GM12878 (cell line): ENCODE results near the gene PLK5.

Source experiments
- EP300 ChIP-seq, 2 experiments: fragments of 150-350 bp in 1 of 2; IDR thresholded peaks; 2 replicates each; pipeline ENCODE4 v1.6.1; 2011 to 2012; ENCODE audit warnings: low read depth in 2 of 2, low read length in 2 of 2, borderline replicate concordance in 1 of 2, improper control_type of control experiment in 1 of 2, inconsistent platforms in 1 of 2; ENCODE audit not compliant: control insufficient read depth in 1 of 2
- EZH2 ChIP-seq: IDR thresholded peaks from 2 replicates; pipeline ENCODE4 v1.6.1; 2012; ENCODE audit warnings: low read depth, mild to moderate bottlenecking, control low read depth, inconsistent platforms, low read length, borderline replicate concordance; ENCODE audit not compliant: control insufficient read depth
- MYC ChIP-seq: IDR thresholded peaks from 2 replicates; pipeline ENCODE4 v1.6.1; 2011; ENCODE audit warnings: mild to moderate bottlenecking, low read length, moderate library complexity, inconsistent platforms; ENCODE audit not compliant: insufficient read depth, insufficient replicate concordance, insufficient read length, severe bottlenecking
- PML ChIP-seq: IDR thresholded peaks from 2 replicates; pipeline ENCODE4 v1.6.1; 2012; ENCODE audit warnings: low read length, inconsistent platforms
- POLR2A ChIP-seq: IDR thresholded peaks from 2 replicates; pipeline ENCODE4 v1.6.1; 2011; ENCODE audit warnings: low read depth, mild to moderate bottlenecking, low read length
- RAD21 ChIP-seq: IDR thresholded peaks from 2 replicates; pipeline ENCODE4 v1.6.1; 2011; ENCODE audit warnings: mild to moderate bottlenecking, low read depth, low read length, moderate library complexity; ENCODE audit not compliant: insufficient read depth
- RAD51 ChIP-seq: fragments of 450-650 bp; IDR thresholded peaks from 2 replicates; pipeline ENCODE4 v1.6.1; 2016; ENCODE audit warnings: moderate library complexity, mild to moderate bottlenecking, inconsistent platforms
- RBBP5 ChIP-seq: fragments of 200-600 bp; sonication (generic); conservative IDR thresholded peaks from 2 replicates; pipeline ENCODE4 v1.6.1; 2016
- TAF1 ChIP-seq: IDR thresholded peaks from 2 replicates; pipeline ENCODE4 v1.6.1; 2011; ENCODE audit warnings: mild to moderate bottlenecking, low read depth, low read length, borderline replicate concordance
- USF1 ChIP-seq: IDR thresholded peaks from 2 replicates; pipeline ENCODE4 v1.6.1; 2011; ENCODE audit warnings: borderline replicate concordance, low read depth, mild to moderate bottlenecking, moderate library complexity, mixed read lengths, low read length; ENCODE audit not compliant: insufficient read depth; ENCODE audit errors: extremely low read length
- YY1 ChIP-seq: IDR thresholded peaks from 2 replicates; pipeline ENCODE4 v1.6.1; 2011; ENCODE audit warnings: low read depth, mild to moderate bottlenecking, low read length
- ZNF384 ChIP-seq: IDR thresholded peaks from 2 replicates; pipeline ENCODE4 v1.6.1; 2012; ENCODE audit warnings: low read depth, mild to moderate bottlenecking, low read length, improper control_type of control experiment, borderline replicate concordance
- TF ChIP-seq, protein P1 (sequence below), 3 experiments: IDR thresholded peaks in 2 of 3; conservative IDR thresholded peaks in 1 of 3; 2 replicates each; pipeline ENCODE4 v1.5.1; 2011; ENCODE audit warnings: low read depth in 3 of 3, low read length in 3 of 3, mild to moderate bottlenecking in 3 of 3, control low read depth in 2 of 3, moderate library complexity in 2 of 3, inconsistent platforms in 1 of 3, mixed read lengths in 1 of 3; ENCODE audit not compliant: control insufficient read depth in 2 of 3, insufficient read depth in 1 of 3; ENCODE audit errors: extremely low read depth in 1 of 3
- TF ChIP-seq, protein P2 (sequence below): IDR thresholded peaks from 2 replicates; pipeline ENCODE4 v1.6.1; 2012; ENCODE audit warnings: low read depth, low read length, improper control_type of control experiment

- TF ChIP-seq TAF1, result no peak
- TF ChIP-seq MYC, result no peak
- no peak for TF ChIP-seq YY1
- TF ChIP-seq POLR2A, result no peak
- no peak for TF ChIP-seq RBBP5
- TF ChIP-seq, protein P1, sequence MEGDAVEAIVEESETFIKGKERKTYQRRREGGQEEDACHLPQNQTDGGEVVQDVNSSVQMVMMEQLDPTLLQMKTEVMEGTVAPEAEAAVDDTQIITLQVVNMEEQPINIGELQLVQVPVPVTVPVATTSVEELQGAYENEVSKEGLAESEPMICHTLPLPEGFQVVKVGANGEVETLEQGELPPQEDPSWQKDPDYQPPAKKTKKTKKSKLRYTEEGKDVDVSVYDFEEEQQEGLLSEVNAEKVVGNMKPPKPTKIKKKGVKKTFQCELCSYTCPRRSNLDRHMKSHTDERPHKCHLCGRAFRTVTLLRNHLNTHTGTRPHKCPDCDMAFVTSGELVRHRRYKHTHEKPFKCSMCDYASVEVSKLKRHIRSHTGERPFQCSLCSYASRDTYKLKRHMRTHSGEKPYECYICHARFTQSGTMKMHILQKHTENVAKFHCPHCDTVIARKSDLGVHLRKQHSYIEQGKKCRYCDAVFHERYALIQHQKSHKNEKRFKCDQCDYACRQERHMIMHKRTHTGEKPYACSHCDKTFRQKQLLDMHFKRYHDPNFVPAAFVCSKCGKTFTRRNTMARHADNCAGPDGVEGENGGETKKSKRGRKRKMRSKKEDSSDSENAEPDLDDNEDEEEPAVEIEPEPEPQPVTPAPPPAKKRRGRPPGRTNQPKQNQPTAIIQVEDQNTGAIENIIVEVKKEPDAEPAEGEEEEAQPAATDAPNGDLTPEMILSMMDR (IDR thresholded peaks at IDR 0.05 in 2 of 3, conservative IDR thresholded peaks at IDR 0.05 in 1 of 3; ENCODE audit: control insufficient read depth in 2 of 3, extremely low read depth in 1 of 3, insufficient read depth in 1 of 3, low read depth in 3 of 3, low read length in 3 of 3), result no peak
- no peak for TF ChIP-seq RAD51
- TF ChIP-seq EP300 (IDR thresholded peaks at IDR 0.05; ENCODE audit: borderline replicate concordance in 1 of 2, control insufficient read depth in 1 of 2, low read depth in 2 of 2, low read length in 2 of 2), result no peak
- no peak for TF ChIP-seq EZH2
- no peak for TF ChIP-seq USF1
- TF ChIP-seq, protein P2, sequence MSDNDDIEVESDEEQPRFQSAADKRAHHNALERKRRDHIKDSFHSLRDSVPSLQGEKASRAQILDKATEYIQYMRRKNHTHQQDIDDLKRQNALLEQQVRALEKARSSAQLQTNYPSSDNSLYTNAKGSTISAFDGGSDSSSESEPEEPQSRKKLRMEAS, result no peak
- no peak for TF ChIP-seq PML
- no peak for TF ChIP-seq RAD21
- TF ChIP-seq ZNF384, result no peak
These were observed 53.4 kb downstream of the PLK5 start for GRCh38 chr19:1577090-1577928.
